ENCODE measurements around the gene GGA2. TPM values are rescaled to one million over a fixed set of nuclear protein-coding genes. Genes with fewer than 3 reads are reported as not detected.

Gene GGA2
- total RNA-seq, 1 experiment from 2014 or later: 85.1 TPM

- no peak for DNase-seq
- Histone ChIP-seq H3K79me2 (ENCODE audit: low read depth) (no peaks in the 10 kb centered on the region), H3K4me1 (replicated peaks; ENCODE audit: insufficient read depth) (no peaks in the 10 kb centered on the region), H3K4me3 (no peak overlapping the region), H3K4me2 (no peak overlapping the region), H3K9me3 (ENCODE audit: insufficient read depth, low read depth) (no peaks in the 10 kb centered on the region), H3K27ac (no peak overlapping the region), H4K20me1 (ENCODE audit: insufficient read depth) (no peaks in the 10 kb centered on the region), H3K27me3 (ENCODE audit: insufficient read depth, low read depth) (no peaks in the 10 kb centered on the region), H3F3A (ENCODE audit: insufficient read depth, low read depth) (no peaks in the 10 kb centered on the region), H2AFZ (no peak overlapping the region), H3K36me3 (ENCODE audit: low read depth) (peaks cover 24% of the 10 kb centered on the region; the same call in 1 of the 2 replicates), H3K9me2 (ENCODE audit: insufficient read depth) (no peaks in the 10 kb centered on the region)
- TF ChIP-seq, protein P1, sequence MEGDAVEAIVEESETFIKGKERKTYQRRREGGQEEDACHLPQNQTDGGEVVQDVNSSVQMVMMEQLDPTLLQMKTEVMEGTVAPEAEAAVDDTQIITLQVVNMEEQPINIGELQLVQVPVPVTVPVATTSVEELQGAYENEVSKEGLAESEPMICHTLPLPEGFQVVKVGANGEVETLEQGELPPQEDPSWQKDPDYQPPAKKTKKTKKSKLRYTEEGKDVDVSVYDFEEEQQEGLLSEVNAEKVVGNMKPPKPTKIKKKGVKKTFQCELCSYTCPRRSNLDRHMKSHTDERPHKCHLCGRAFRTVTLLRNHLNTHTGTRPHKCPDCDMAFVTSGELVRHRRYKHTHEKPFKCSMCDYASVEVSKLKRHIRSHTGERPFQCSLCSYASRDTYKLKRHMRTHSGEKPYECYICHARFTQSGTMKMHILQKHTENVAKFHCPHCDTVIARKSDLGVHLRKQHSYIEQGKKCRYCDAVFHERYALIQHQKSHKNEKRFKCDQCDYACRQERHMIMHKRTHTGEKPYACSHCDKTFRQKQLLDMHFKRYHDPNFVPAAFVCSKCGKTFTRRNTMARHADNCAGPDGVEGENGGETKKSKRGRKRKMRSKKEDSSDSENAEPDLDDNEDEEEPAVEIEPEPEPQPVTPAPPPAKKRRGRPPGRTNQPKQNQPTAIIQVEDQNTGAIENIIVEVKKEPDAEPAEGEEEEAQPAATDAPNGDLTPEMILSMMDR (conservative IDR thresholded peaks at IDR 0.05): no peak
- intact Hi-C loops (cut with micrococcal nuclease; ENCODE audit: unreplicated experiment): no loop called here
- CTCF ChIA-PET: no interaction called here
- POLR2A ChIA-PET (ENCODE audit: unreplicated experiment): interaction anchor here (0.6 to 0.7 kb wide), 2 partner anchors 12 to 24 kb away, joined by 3 to 5 read pairs; no protein-coding TSS in a partner anchor
- no TSS peak for BruUV-seq (replicated peaks)
Measured at GRCh38 chr16:23480257-23480656, 30.0 kb downstream of the GGA2 start.

DNA sequence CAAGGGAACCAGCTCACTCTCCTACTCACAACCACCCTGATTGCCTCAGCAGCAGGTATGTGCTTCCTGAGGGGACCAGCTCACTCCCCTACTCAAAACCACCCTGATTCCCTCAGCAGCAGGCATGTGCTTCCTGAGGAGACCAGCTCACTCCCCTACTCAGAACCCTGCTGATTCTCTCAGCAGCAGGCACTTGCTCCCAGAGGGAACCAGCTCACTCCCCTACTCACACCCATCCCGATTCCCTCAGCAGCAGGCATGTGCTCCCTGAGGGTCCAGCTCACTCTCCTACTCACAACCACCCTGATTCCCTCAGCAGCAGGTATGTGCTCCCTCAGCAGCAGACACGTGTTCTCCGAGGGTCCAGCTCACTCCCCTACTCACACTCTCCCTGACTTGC, 31.2 kb downstream of the GGA2 start:
- Histone ChIP-seq H3F3A (ENCODE audit: insufficient read depth, low read depth) (0 out of 2 replicates have a peak, but pooled peaks cover 2% of the 10 kb centered on the region), H3K4me3 (no peak overlapping the region), H3K27ac (no peak overlapping the region), H3K79me2 (ENCODE audit: low read depth) (no peaks in the 10 kb centered on the region), H3K9me2 (ENCODE audit: insufficient read depth) (no peaks in the 10 kb centered on the region), H2AFZ (no peak overlapping the region), H3K4me1 (replicated peaks; ENCODE audit: insufficient read depth) (no peaks in the 10 kb centered on the region), H3K36me3 (ENCODE audit: low read depth) (peaks cover 24% of the 10 kb centered on the region; the same call in 1 of the 2 replicates), H4K20me1 (ENCODE audit: insufficient read depth) (no peaks in the 10 kb centered on the region), H3K9me3 (ENCODE audit: insufficient read depth, low read depth) (no peaks in the 10 kb centered on the region), H3K4me2 (no peak overlapping the region), H3K27me3 (ENCODE audit: insufficient read depth, low read depth) (no peaks in the 10 kb centered on the region)
- intact Hi-C loops (cut with micrococcal nuclease; ENCODE audit: unreplicated experiment): no loop called here
- ChIA-PET POLR2A (ENCODE audit: unreplicated experiment) (no interaction called here), CTCF (no interaction called here)
- TF ChIP-seq EZH2 (IDR thresholded peaks at IDR 0.05; ENCODE audit: low read depth): no peak
- DNase-seq: no peak
- no TSS peak for BruUV-seq (replicated peaks)

GRCh38 chr16:23478566-23478965, 31.7 kb downstream of the GGA2 start:
- TF ChIP-seq, protein P1 (conservative IDR thresholded peaks at IDR 0.05): no peak
- TF ChIP-seq EZH2 (IDR thresholded peaks at IDR 0.05; ENCODE audit: low read depth): no peak
- H3K79me2 ChIP-seq (ENCODE audit: low read depth): no peaks in the 10 kb centered on the region
- no peak overlapping the region for H2AFZ ChIP-seq
- no peaks in the 10 kb centered on the region for H3K27me3 ChIP-seq (ENCODE audit: insufficient read depth, low read depth)
- 0 out of 2 replicates have a peak, but pooled peaks cover 2% of the 10 kb centered on the region for H3F3A ChIP-seq (ENCODE audit: insufficient read depth, low read depth)
- H3K36me3 ChIP-seq (ENCODE audit: low read depth): peaks cover 23% of the 10 kb centered on the region; the same call in 1 of the 2 replicates
- no peak overlapping the region for H3K4me3 ChIP-seq
- intact Hi-C loops (cut with micrococcal nuclease; ENCODE audit: unreplicated experiment): no loop called here
- no peak overlapping the region for H3K27ac ChIP-seq
- ChIA-PET CTCF (interaction anchor here (0.6 kb wide), 1 partner anchor 34 kb away, joined by 4 read pairs; no protein-coding TSS in a partner anchor), POLR2A (ENCODE audit: unreplicated experiment) (no interaction called here)
- DNase-seq: no peak
- H3K9me3 ChIP-seq (ENCODE audit: insufficient read depth, low read depth): no peaks in the 10 kb centered on the region
- no peaks in the 10 kb centered on the region for H3K4me1 ChIP-seq (replicated peaks; ENCODE audit: insufficient read depth)
- H3K4me2 ChIP-seq: no peak overlapping the region
- no peaks in the 10 kb centered on the region for H3K9me2 ChIP-seq (ENCODE audit: insufficient read depth)
- no peaks in the 10 kb centered on the region for H4K20me1 ChIP-seq (ENCODE audit: insufficient read depth)
- no TSS peak for BruUV-seq (replicated peaks)

DNA sequence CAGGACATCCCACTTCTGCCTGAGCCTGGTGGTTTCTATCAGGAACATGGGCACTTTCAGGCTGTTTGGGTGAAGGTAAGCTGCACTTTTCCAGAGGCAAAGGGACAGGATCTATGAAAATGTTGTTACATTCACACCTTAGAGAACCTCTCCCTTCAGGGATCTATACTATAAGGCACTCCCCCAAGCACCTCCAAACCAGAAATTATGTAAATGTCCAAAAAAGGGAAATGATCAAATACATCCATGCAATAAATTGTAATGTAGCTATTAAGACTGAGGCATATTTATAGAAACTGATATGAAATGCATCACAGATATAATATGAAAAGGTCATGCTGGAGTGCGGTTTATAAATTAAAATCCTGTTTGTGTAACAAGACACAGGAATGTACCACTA, 34.0 kb downstream of the GGA2 start:
- POLR2A ChIA-PET (ENCODE audit: unreplicated experiment): no interaction called here
- no TSS peak for BruUV-seq (replicated peaks)
- intact Hi-C loops (cut with micrococcal nuclease; ENCODE audit: unreplicated experiment): no loop called here
- no peaks in the 10 kb centered on the region for H3K9me3 ChIP-seq (ENCODE audit: insufficient read depth, low read depth)
- peaks cover 2% of the 10 kb centered on the region; the same call in 1 of the 2 replicates for H3F3A ChIP-seq (ENCODE audit: insufficient read depth, low read depth)
- no peak overlapping the region for H3K4me3 ChIP-seq
- H3K27me3 ChIP-seq (ENCODE audit: insufficient read depth, low read depth): no peaks in the 10 kb centered on the region
- TF ChIP-seq EZH2 (IDR thresholded peaks at IDR 0.05; ENCODE audit: low read depth): no peak
- TF ChIP-seq, protein P1 (conservative IDR thresholded peaks at IDR 0.05): no peak
- CTCF ChIA-PET: no interaction called here
- H3K79me2 ChIP-seq (ENCODE audit: low read depth): no peaks in the 10 kb centered on the region
- H3K36me3 ChIP-seq (ENCODE audit: low read depth): peaks cover 20% of the 10 kb centered on the region; the same call in 1 of the 2 replicates
- H3K9me2 ChIP-seq (ENCODE audit: insufficient read depth): no peaks in the 10 kb centered on the region
- H2AFZ ChIP-seq: no peak overlapping the region
- H3K27ac ChIP-seq: no peak overlapping the region
- no peak for DNase-seq
- H3K4me2 ChIP-seq: no peak overlapping the region
- no peaks in the 10 kb centered on the region for H3K4me1 ChIP-seq (replicated peaks; ENCODE audit: insufficient read depth)
- no peaks in the 10 kb centered on the region for H4K20me1 ChIP-seq (ENCODE audit: insufficient read depth)
